Measurements from ENCODE around the gene USP6. TPM values are rescaled to one million over a fixed set of nuclear protein-coding genes. Genes with fewer than 3 reads are reported as not detected.

Gene USP6
- total RNA-seq, 1 experiment from 2014 or later: 0.20 TPM

DNA sequence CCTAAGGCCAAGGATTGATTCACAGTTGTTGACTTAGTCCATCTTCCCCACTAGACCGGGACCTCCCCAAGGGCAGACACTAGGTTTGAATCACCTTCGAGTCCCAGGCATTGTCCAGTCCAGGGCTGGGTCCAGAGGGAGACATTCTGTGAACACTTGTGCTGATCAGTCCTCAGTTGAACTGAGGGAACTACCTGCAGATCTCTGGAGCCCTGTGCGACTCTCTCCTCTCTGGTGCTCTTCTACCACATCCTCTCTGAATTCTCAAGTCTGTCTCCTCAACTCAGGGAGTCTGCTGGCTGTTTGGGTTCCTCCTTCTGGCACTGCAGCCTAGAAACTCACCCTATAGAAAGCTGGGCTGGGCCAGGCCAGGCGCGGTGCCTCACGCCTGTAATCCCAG lies 15.0 kb upstream of the USP6 start:
- 0 out of 2 replicates have a peak, but pooled peaks cover 6% of the 10 kb centered on the region for H3K4me1 Mint-ChIP-seq
- peaks cover 30% of the 10 kb centered on the region for H3K36me3 Mint-ChIP-seq
- peaks cover 39% of the 10 kb centered on the region for H3K27me3 Mint-ChIP-seq (ENCODE audit: low read depth)
- no peak for TF ChIP-seq NFE2L1 (CRISPR knock-in tag; IDR thresholded peaks at IDR 0.05)
- TF ChIP-seq ESRRA (CRISPR knock-in tag; IDR thresholded peaks at IDR 0.05; ENCODE audit: borderline replicate concordance): no peak
- DNase-seq (ENCODE audit: low spot score) (no peak), ATAC-seq (no peak)
- CTCF ChIA-PET: interaction anchor here (2.0 kb wide), 1 partner anchor 10 kb away, joined by 4 read pairs; no protein-coding TSS in a partner anchor
- H3K9me3 Mint-ChIP-seq: peaks cover 17% of the 10 kb centered on the region
- no peak overlapping the region for H3K4me3 Mint-ChIP-seq
- POLR2A ChIA-PET: no interaction called here
- H3K27ac Mint-ChIP-seq: no peak overlapping the region

GRCh38 chr17:5110816-5111215 lies 5.0 kb upstream of the USP6 start:
- H3K4me1 Mint-ChIP-seq: peaks cover 16% of the 10 kb centered on the region
- ChIA-PET POLR2A (interaction anchor here (1.5 kb wide), 1 partner anchor 11 kb away, joined by 5 read pairs; no protein-coding TSS in a partner anchor), CTCF (interaction anchor here (0.6 to 1.9 kb wide), 8 partner anchors 10 to 127 kb away, joined by 3 to 8 read pairs (median 4); partner anchors contain the start of gene ZNF594)
- TF ChIP-seq ZNF396 (CRISPR knock-in tag; IDR thresholded peaks at IDR 0.05; ENCODE audit: borderline replicate concordance): no peak
- no peak for TF ChIP-seq CREB1 (CRISPR knock-in tag; IDR thresholded peaks at IDR 0.05)
- no peak for TF ChIP-seq KAT7 (CRISPR knock-in tag; IDR thresholded peaks at IDR 0.05; ENCODE audit: borderline replicate concordance)
- TF ChIP-seq, protein P1, sequence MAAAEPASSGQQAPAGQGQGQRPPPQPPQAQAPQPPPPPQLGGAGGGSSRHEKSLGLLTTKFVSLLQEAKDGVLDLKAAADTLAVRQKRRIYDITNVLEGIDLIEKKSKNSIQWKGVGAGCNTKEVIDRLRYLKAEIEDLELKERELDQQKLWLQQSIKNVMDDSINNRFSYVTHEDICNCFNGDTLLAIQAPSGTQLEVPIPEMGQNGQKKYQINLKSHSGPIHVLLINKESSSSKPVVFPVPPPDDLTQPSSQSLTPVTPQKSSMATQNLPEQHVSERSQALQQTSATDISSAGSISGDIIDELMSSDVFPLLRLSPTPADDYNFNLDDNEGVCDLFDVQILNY (CRISPR knock-in tag; IDR thresholded peaks at IDR 0.05): no peak
- TF ChIP-seq, protein P2, sequence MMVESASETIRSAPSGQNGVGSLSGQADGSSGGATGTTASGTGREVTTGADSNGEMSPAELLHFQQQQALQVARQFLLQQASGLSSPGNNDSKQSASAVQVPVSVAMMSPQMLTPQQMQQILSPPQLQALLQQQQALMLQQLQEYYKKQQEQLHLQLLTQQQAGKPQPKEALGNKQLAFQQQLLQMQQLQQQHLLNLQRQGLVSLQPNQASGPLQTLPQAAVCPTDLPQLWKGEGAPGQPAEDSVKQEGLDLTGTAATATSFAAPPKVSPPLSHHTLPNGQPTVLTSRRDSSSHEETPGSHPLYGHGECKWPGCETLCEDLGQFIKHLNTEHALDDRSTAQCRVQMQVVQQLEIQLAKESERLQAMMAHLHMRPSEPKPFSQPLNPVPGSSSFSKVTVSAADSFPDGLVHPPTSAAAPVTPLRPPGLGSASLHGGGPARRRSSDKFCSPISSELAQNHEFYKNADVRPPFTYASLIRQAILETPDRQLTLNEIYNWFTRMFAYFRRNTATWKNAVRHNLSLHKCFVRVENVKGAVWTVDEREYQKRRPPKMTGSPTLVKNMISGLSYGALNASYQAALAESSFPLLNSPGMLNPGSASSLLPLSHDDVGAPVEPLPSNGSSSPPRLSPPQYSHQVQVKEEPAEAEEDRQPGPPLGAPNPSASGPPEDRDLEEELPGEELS (CRISPR knock-in tag; IDR thresholded peaks at IDR 0.05): no peak
- TF ChIP-seq SMAD3 (CRISPR knock-in tag; IDR thresholded peaks at IDR 0.05; ENCODE audit: borderline replicate concordance): no peak
- no peak for TF ChIP-seq SMAD4 (CRISPR knock-in tag; IDR thresholded peaks at IDR 0.05)
- no peak for TF ChIP-seq FOXP1 (CRISPR knock-in tag; IDR thresholded peaks at IDR 0.05; ENCODE audit: borderline replicate concordance)
- TF ChIP-seq CDX4 (CRISPR knock-in tag; IDR thresholded peaks at IDR 0.05; ENCODE audit: borderline replicate concordance): no peak
- no peak for TF ChIP-seq ETV6 (CRISPR knock-in tag; IDR thresholded peaks at IDR 0.05)
- TF ChIP-seq MXD4 (CRISPR knock-in tag; IDR thresholded peaks at IDR 0.05; ENCODE audit: borderline replicate concordance): no peak
- no peak for TF ChIP-seq ZNF121 (CRISPR knock-in tag; IDR thresholded peaks at IDR 0.05)
- no peak for TF ChIP-seq ZBTB43 (CRISPR knock-in tag; IDR thresholded peaks at IDR 0.05)
- no peak for TF ChIP-seq TCF7 (CRISPR knock-in tag; IDR thresholded peaks at IDR 0.05; ENCODE audit: low read depth)
- TF ChIP-seq ZNF263 (CRISPR knock-in tag; IDR thresholded peaks at IDR 0.05; ENCODE audit: low read depth): no peak
- no peak for TF ChIP-seq ZNF317 (CRISPR knock-in tag; IDR thresholded peaks at IDR 0.05; ENCODE audit: borderline replicate concordance, low read depth)
- TF ChIP-seq, protein P3, sequence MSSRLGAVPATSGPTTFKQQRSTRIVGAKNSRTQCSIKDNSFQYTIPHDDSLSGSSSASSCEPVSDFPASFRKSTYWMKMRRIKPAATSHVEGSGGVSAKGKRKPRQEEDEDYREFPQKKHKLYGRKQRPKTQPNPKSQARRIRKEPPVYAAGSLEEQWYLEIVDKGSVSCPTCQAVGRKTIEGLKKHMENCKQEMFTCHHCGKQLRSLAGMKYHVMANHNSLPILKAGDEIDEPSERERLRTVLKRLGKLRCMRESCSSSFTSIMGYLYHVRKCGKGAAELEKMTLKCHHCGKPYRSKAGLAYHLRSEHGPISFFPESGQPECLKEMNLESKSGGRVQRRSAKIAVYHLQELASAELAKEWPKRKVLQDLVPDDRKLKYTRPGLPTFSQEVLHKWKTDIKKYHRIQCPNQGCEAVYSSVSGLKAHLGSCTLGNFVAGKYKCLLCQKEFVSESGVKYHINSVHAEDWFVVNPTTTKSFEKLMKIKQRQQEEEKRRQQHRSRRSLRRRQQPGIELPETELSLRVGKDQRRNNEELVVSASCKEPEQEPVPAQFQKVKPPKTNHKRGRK (CRISPR knock-in tag; IDR thresholded peaks at IDR 0.05; ENCODE audit: borderline replicate concordance): no peak
- no peak for TF ChIP-seq RORB (CRISPR knock-in tag; IDR thresholded peaks at IDR 0.05)
- DNase-seq (ENCODE audit: low spot score): no peak
- no peaks in the 10 kb centered on the region; the same call in 1 of the 2 replicates for H3K27me3 Mint-ChIP-seq (ENCODE audit: low read depth)
- peak overlapping the region; percentile 82 for H3K4me3 Mint-ChIP-seq
- peaks cover 49% of the 10 kb centered on the region for H3K36me3 Mint-ChIP-seq
- ATAC-seq: no peak
- H3K27ac Mint-ChIP-seq: peak overlapping the region; percentile 25; the same call in 1 of the 2 replicates
- H3K9me3 Mint-ChIP-seq: peaks cover 8% of the 10 kb centered on the region

All from WTC11 (cell line).